Activated T-cell treated with anti-CD3 and anti-CD28 coated beads for 1 hour (primary cell): ENCODE results near the gene CYTH3.
A peak's percentile ranks its signal among the peaks of the same experiment; 100 is the strongest.

Experiments
- DNase-seq: peaks from one replicate; pipeline ENCODE4 v3.0.0-alpha.2; 2020; ENCODE audit warnings: low read depth

Gene CYTH3

DNA sequence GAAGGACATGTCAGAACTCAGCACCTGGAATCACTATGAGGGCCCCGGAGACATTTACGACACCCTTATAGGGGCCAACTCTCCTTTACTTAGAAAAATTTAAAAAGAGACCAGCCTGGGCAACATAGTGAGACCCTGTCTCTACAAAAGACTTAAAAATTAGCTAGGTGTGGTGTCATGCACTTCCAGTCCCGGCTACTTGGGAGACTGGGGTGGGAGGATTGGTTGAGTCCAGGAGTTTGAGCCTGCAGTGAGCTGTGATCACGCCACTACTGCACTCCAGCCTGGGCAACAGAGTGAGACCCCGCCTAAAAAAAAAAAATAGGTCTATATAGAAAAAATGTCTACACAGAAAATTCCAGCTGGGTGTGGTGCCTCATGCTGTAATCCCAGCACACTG is 7.5 kb upstream of the CYTH3 start:
- no peak for DNase-seq

DNA sequence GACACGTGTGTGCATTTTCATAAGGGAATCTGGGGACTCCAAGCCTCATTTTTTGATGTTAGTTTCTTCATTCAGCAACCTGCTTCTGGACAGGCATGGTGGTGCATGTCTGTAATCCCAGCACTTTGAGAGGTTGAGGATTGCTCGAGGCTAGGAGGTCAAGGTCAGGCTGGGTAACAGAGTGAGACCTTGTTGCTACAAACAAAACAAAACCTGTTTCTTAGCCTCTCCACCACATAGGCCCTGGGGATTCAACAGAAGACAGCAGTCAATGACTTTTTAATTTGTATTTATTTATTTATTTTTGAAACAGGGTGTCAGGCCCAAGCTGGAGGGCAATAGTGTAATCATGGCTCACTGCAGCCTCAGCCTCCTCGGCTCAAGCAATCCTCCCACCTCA is 6.9 kb upstream of the CYTH3 start:
- no peak for DNase-seq

DNA sequence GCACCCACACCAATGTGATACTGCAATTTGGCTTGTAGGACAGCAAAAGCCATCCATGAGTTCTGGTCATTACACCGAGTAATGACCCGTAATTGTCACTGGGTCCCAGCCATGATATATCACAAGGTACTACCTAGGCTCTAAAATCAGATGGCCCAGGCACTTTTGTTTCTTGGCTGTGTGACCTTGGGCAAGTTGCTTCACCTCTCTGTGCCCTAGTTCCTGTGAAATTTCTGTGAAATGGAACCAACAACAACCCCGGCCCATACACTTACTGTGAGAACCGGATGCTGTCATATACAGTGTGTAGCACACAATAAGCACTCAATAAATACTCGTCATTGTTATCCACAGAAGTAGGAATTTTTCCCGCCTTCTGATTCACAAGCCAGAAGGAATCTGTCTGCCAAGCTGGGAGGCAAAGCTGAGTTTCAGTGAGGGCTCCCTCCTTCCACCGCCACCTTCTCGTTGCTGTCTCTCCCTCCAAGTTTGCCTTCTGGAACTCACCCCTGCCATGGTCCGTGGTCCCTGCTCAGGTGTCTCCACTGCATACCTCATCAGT is 6.4 kb upstream of the CYTH3 start:
- DNase-seq: no peak

DNA sequence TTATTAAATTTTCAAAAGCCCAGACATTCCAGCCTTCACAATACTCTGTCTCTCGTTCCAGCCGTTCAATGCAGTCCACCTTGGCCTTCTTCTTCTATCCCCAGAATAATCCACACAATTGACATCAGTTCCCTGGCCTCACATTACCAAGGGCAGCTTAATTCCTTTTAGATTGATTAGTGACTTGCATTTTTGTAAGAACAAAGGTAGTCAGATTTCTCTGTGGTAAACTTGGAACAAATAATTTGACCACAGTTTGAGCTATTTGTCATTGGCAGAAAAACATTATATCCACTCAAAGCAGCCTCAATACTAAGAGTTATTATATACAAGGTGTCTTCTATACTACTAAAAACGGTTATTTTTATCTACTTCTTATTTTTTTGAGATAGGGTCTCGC is 5.1 kb upstream of the CYTH3 start:
- no peak for DNase-seq

DNA sequence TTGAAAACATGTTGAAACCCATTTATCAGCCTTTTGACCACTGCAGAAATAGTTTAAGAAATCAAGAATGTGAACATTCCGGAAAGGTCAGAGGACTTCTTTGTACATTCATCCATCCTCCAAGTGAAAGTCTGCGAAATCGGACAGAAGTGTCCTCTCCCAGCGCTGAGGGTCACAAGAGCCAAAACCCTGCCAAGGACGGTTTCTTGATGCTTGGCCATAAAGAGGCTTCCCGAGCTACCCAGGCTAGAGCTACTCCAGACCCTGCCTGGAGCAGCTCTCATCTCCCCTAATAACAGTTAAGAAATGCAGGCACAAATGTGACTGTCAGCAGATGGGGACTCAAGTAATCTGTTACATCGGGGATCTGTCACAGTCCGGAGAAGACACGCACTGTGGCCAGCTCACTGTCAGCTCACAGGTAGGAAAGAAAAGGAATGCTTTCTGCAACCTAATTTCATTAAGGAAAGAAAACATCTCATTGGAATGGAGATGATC is 4.5 kb upstream of the CYTH3 start:
- DNase-seq: no peak

DNA sequence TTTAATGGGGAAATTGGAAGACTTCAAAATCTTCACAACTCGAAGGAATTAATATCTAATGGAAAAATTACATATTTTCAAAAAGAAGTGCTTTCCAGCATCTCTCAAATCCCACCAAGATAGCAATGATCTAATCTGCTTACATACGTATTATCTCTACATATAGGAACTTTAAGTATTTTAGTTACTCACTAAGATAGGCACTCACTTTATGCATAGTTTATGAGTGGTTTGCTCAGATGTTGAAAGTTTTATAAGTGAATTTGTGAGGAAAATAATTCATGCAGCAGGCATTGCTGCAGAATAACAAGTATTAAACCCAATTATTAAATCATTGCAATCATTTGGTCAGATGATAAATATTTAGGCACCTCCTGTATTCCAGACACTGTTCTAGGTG is 2.3 kb upstream of the CYTH3 start:
- DNase-seq: no peak

DNA sequence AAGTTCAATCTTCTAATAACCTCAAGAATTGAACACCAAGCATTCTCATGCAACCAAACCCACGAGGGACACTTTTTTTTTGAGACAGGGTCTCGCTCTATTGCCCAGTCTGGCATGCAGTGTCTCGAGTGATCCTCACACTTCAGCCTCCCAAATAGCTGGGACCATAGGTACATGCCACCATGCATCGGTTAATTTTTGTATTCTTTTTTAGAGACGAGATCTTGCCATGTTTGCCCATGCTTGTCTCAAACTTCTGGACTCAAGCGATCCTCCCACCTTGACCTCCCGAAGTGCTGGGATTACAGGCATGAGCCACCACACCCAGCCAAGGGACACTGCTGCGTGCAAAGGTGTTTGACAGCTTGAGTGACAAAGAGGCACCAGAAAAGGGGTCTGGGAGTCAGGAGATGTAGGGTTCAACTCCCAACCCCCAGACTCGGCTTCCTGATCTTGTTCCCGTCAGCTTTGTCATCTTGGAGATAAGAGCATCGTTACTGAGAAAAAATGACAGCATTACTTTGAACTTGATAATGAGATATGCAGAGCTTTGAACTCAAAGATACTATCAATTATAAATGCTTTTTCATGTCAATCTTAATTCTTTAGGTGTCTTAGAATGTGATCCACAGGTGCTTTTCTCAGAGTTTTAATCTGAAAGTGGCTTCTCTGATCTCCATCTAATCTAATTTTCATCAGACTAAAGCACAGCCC is 1.6 kb upstream of the CYTH3 start:
- DNase-seq: no peak

DNA sequence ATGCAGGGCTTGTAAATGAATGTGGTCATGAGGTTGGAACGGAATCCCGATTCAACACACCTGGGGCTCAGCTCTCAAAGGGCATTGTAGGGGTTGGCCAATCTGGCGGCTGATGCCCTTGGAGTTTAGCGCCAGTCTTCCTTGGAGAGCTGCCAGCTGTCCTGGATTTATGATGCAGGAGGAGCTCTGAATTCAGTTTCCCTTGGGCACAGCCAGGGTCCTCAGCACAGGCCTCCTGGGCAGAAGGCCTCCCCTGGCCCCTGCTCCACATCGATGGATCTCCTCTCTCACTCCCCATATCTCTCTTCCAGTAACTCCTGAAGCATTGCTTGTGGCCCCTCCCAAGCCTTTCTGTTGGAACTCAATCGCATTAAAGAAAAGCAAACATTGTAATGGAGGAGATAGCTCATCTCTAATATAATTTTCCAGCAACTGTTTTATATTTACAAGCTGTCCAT is 985 bp upstream of the CYTH3 start:
- DNase-seq: no peak

DNA sequence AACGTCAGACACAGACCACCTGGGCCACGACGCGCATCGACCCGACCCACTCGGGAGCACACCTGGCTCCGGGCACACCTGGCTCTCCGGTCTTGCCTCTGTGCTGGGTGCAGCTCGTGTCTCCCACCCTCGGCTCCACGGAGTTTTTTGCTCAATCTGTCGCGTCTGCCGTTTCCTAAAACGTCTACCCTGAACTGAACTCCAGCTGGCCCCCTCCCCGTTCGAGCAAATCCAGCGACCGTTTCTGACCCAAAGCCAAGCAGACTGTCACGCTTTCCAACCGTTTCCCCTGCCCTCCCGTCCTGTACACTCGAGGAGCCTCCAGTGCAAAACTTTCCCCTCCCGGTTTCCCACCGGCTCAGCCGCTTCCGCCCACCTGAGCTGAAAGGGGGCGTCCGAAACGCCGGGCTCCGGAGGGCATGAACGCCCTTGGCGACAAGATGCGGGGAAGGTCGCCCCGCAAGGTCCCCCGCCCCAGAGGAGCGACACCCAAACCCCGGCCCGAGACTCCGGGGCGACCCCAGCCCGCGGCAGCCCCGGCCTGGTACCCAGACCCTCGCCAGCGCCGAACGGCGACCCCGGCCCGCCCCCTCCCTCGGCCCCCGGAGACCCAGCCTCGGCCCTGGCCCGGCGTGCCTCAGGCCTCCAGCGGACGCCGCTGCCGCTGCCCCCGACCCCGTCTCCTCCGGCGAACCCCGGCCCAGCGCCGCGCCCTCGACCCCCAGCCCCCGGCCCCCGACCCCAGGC is 557 bp downstream of the CYTH3 start:
- peak; percentile 3 for DNase-seq

DNA sequence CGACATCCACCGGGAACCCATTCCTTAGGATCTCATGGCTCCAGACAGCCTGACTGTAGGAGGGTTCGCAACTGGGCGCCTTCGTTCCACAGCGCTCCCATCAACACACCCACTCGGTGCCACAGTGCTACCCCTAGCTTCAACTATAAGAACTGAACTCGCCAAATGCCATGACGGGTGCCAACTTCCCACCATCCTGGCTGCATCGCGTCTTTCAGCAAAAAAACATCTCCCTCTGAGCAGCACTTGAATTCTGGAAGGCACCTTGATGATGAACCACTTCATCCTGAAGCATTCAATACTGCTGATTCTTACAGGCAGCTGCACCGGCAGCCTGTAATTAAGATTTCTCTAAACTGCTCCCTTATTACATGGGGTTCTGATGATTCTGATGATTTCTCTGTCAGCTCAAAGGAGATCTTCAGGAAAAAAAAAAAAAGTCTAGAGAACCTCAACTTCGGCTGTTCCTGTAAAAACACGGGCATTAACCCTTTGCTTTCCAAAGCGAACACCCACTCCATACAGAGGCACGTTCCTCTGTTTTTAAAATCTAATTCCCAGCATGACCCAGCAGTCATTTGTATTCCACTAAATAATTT is 1.3 kb downstream of the CYTH3 start:
- peak; percentile 17 for DNase-seq

DNA sequence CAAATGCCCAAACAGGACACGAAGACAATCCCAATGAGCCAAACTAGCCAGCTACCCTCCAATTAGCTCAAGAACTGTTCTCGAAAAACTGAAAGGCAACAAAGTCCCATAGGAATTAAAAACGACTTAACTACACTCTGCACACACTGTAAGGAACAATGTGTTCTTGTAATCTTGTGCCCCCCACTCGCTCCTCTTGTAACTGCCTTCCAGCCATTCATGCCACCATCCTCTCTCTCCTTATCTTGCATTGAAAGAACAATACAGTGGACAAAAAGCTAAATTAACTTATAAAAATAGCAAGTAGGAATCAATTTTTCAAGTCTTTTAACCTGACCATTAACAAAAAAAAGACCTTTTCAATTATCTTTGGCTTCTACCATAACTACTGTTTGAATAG is 2.9 kb downstream of the CYTH3 start:
- DNase-seq: no peak

DNA sequence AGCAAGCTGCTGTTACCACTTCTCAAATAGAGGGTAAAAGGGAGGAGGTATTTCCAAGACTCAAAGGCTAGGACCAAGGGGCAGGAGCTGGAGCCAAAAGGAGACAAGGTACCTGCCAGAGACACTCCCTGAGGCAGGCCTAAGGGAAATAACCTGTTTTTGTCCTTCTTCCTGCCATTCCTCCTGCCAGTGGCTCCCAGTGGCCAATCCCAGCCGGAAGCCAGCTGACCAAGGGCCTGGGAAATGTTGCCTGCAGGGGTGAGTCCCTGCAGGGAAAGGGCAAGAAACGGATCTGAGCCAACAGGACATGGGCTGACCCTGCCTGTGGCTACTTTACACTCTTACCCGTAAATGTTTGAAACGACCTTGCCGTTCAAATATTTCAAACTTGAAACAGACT is 3.5 kb downstream of the CYTH3 start:
- no peak for DNase-seq

DNA sequence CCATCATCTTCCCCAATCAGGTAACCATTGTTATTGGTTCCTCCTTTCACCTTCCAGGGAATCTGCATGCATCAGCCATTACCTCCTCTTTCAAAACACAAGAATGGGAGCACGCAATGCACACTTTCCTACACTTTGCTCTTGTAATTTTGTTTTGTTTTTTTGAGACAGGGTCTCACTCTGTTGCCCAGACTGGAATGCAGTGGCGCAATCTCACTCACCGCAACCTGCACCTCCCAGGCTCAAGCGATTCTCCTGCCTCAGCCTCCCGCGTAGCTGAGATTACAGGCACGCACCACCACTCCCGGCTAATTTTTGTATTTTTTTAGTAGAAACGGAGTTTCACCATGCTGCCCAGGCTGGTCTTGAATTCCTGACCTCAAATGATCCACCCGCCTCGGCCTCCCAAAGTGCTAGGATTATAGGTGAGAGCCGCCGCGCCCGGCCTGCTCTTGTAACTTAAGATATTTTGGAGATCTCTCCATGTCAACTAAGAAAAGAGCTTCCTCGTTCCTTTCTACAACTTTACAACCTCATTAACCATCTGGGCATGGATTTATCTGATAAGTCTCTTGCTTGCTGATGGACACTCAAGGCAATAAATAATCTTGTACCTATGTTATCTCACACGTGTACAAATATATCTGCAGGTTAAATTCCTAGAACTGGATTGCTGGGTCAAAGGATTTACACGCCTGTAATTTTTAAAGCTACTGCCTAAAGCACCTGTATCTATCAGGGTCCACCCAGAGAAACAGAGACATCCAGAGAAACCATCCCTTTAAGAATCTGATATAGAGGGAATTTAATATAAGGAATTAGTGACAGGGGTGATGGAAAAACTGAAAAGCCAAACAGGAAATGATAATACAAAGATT is 4.2 kb downstream of the CYTH3 start:
- DNase-seq: no peak

DNA sequence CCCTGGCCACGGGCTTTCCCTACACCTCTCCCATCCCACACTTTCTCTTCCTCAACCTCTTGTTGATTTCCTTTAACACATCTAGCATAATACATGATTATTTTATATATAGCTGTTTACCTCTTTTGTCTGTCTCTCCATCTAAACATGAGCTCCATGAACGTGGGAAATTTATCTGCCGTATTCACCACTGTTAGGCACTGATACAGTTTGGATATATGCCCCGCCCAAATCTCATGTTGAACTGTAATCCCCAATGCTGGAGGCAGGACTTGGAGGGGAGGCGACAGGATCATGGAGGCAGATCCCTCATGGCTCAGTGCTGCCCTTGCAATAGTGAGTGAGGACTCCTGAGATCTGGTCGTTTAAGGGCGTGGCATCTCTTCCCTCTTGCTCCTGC is 5.7 kb downstream of the CYTH3 start:
- DNase-seq: no peak

DNA sequence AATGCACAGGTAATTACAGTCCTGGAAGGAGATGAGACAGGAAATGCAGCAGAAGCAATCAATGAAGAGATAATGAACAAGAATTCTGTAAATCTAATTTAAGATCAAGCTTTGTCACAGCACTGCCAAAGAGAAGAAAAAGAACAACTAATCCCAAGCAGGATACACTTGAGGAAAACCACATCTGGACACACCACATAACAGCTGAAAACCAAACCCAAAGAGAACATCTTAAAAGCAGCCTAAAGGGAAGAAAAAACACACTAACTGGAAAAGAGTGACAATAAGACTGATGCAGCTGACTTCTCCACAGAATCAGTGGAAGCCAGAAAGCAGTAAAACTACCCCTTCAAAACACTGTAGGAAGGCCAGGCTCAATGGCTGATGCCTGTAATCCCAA is 10.2 kb downstream of the CYTH3 start:
- no peak for DNase-seq

DNA sequence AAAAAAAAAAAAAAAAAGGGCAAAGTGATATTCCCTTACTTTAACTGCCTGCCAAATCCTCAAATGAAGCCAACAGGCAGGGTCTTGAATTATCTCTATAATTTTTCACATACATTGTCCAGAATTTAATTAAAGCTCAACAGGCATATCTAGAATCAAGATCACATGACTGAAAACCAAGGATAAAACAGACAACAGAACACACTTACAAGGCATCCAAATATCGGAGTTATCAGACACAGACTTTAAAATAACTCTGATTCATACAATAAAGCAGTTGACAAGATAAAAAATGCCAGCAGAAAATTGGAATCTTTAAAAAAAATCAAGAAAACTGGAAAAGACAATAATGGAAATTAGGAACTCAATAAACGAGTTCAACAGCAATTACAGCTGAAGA is 10.7 kb downstream of the CYTH3 start:
- DNase-seq: no peak

DNA sequence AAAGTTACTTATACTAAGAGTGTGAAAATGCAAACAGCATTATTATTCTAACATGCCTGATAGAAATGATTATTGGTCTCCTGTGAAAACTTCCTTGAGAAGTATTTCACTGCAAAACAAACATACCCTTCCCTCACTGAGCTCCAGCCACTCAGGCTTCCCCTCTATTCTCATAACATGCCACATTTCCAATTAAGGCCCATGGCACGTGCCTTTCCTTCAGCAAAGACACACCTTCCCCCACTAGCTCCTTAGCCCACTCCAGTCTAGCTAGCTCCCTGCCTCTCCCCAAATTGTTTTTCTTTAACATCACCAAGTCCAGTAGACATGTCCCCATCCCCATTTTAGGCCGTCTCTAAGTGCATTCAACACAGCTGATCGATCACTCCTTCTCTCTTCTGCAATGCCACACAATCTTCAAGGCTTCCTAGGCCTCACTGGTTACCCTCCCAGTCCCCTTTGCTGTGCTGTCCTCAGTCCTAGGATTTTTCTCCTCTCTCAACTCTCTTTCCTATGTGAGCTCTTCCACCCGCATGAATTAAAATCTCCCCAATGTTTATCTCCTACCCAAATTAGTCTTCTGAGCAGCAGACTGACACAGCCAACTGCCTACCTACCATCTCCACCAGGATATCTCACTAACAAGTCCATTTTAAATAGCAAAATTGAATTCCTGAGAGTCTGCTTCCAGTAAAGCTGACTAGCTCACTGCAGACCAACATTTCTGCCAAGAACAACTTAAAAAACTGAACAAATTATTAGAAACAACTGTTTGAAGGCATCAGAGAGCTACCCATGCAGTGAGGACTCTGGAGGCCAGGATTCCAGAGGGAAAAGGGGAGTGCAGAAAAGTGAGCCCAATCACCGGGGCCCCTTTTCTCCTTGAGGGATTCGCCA is 11.9 kb downstream of the CYTH3 start:
- no peak for DNase-seq

DNA sequence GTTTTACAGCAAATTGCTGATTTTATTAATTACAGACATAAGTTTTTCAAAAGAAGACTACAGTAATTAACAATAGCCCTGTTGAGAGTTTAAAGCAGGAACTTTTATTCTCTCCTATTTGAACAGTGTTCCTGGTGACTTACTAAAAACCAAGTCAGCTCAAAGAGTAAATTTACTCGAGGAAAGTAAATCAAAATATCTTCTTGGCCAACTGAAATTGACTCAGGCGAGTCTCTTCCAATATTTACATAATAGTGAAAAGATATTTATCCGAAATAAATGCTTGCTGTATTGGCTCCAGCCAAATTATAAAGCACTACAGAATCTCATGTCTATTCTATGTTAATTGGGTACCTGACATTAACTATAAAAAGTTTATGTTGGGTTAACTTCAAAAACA is 13.2 kb downstream of the CYTH3 start:
- no peak for DNase-seq

DNA sequence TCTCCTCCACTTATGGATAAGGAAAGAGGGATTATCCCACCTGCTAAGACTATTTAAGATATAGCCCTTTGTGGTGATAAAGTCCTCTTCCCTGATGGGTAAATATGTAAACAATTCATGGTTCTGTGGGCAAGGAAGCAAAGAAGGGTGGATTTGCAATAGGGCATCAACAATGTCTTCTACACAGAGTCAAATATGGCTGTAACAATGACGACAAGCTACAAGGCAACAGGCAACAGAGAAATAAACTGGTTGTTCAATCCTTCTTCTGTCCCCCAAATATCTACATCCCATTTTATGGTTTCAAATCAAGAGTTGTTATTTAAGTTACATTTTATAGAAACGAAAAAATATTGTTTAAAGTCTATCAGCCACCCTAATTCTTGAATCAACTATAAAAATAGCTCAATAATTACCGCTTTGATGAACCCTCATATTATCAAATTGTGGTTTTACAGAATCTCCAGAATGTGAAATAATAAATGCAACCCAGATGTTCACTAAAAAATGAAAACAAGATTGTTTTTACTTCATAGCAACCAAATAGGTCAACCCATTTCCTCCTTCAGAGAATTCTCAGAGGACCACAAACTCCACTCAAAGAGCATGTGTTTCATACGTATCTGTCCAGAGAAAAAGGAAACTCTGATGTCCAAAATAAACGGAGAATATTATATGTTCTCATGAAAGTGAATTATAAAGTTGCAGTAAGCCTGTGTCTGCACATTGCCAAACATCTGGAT is 13.8 kb downstream of the CYTH3 start:
- DNase-seq: no peak

DNA sequence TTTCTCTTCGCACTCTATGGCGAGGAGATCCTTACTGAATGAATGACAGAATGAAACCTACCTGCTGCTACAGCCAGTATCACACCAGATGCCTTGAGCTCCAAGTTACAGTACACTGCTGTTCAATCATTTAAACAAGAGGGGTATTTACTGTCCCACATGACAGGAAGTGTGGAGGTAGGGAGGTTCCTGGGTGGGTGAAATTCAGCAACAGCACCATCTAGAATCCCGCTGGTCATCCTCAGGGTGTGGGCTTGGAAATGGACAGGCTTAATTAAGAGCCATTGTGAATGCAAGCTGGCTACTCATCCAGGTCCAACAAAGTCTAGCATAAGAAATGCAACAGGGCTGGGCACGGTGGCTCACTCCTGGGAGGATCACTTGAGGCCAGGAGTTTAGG is 14.7 kb downstream of the CYTH3 start:
- DNase-seq: no peak
